IPS-NIHi11 (cell line): ENCODE measurements around the gene PYGL.

Experiments used
- DNase-seq: peaks from one replicate; pipeline ENCODE4 v3.0.0; 2012; ENCODE audit warnings: mixed read lengths, low spot score

The PYGL gene

DNA sequence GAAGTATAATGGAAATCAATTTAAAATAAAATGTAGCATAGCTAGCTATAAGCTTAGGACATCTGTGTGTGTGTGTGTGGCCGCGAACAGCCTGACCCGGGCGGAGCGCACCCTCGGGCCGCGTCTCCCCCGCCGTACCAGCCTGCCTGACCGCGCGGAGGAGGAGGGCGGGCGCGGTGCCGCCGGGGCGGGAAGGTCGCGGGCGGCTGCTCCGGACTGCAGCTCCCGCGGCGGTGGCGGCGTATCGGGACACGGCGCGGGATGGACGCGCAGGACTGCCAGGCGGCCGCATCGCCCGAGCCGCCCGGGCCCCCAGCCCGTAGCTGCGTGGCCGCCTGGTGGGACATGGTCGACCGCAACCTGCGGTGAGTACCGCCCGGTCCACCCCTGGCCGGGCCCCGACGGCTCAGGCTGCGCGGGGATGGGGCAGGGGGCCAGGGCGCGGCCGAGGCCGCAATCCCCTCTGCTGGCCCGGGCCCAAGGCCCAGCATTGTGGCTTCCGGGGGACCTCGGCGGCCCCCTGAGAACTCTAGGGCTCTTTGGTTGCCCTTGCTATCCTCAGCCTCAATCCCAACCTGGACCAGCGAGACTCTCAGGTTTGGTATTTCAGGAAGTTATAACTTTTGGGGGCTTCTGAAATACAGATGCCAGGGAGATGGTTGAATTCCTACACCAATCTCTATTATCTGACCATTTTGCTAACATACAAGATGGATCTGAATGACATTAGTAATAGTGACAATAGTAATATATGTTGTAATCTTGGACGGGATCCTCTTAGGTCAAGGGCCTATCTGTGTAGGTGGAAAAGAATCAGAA is 72.2 kb downstream of the PYGL start, which contains the start of gene ABHD12B:
TSS of gene ABHD12B (plus strand) at position 140 of the 819 bp plus-strand sequence. CDS start at position 262, 122 bp downstream.
- DNase-seq: peak; percentile 58

DNA sequence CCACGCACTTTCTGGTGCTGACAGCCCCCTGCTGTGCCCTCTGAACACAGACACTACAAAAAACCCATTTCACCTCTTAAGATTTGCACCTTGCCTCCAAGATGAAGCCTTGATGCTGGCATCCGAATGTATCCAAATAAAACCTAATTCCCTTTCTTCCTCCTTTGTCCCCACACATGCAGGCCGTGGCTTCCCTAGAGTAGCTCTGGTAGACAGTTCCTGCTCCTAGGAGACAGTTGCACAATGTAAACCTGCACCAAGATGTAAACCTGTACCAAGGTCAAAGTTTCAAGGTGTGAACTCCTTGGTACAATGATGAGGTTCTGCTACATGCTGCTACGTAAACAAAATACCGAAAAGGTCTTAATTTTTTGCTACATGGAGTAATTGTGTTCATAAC is 73.1 kb downstream of the PYGL start:
- no peak for DNase-seq

DNA sequence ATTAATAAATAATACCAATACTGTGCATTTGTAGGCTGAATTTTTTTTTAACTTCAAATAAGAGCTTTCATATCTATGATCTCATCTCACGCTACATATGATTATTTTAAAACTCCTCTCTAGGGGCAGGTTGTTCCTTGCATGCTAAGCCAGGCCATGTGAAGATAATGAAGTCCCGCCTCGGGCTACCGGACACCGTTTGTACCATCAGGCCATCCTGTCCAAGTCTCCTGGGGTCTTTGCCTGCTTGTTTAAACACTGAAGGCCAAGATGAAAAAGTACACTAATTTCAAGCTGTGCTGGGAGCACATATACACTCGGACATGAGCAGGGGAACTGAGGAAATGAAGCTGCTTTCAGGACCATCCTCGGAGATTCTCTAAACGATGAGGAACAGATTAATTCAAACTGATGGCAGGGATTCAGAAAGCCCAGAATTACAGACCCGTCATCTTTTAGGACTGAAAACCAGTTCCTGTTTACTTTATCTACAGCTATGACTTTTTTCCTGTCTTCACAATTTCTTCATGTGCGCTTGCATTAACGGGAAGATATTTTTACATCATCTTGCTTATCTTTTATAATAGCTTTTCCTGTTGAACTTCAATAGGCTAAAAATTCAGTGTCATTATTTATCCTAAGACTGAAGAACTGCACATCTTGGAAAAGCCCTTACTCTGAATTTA is 78.7 kb downstream of the PYGL start:
- DNase-seq: no peak

DNA sequence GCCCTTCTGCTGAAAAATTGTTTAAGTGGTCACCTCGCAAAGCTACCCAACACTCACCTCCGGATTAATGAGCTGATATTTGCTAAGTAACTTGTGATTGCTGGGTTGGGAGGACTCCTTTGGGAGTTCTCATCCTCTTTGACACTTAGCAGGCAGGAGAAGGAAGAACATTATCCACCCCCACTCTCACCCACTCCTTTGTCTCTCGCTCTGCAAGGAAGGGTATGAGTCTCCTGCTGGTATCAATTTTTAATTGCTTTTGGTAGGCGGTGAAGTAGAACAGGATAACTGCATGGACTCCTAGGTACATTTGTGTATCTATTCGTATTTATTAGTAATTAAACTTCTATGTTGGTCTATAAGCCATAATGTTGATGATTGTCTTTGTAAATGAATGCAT is 79.3 kb downstream of the PYGL start:
- no peak for DNase-seq

DNA sequence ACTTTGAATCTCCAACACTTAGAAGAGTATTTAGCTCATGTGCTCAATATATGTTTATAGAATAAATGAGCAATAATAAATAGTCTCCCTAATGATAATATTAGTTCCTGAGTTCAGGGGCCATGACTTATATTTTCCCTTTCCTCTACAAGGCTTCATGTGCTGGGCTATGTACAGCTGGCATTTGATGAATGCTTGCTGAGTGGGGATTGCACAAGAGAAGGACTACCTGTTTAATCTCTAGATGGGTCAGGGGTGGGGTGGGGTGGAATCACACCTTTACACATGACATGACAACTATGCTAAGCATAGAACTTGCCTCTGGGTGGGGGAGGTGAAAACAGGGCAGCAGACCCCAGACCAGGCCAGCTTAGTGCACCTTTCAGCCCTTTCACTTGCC is 80.0 kb downstream of the PYGL start:
- DNase-seq: no peak

DNA sequence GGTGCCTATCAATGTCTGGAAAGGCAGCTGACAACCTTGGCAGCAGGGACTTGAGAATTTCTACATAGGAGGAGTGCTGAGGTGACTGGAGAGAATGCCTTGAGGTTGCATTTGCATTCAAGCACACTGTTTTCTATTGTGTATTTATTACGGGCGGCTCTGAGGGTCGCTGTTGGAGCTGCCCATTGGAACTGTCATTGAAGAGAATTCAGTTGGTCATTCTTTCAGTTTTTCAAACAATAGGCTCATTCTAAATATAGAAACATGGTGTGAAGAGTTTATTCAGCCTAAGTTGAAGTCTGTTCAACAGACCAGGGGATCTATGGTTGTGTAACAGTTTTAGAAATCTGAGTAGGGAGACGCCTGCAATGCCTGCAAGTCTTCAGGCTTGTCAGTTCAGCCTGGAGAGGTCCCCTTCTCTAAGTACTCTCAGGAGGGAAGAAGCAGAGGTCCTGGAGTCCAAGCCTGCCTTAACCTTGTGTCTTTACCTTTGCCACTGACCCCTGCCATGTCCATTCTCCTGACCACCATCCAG is 82.2 kb downstream of the PYGL start:
- DNase-seq: no peak

DNA sequence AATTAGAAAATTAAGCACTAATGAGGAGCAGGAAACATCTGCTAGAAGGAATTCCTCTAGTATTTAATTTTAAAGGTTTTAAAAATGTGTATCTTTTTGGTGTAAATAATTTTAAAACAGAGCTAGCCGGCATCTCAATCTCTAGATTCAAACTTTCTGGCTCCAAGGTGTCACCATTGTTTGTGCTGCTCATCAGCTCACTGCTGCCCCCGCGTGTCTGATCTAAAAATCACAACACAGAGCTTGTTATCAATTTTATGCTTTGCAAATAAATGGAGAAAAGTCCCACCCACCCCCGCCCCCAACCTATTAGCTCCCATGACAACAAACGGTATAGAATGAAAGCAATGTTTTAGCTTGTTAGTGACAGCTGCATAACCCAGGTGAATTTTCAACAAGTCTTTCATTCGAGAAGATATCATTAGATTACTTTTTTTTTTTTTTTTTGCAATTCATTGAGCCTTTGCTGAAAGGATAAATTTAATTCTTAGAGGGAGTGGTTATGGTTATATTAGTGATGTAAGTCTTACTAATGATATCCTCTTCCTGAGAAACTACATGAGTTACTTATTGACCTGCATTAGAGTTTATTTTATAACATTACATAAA is 83.7 kb downstream of the PYGL start:
- peak; percentile 88 for DNase-seq

DNA sequence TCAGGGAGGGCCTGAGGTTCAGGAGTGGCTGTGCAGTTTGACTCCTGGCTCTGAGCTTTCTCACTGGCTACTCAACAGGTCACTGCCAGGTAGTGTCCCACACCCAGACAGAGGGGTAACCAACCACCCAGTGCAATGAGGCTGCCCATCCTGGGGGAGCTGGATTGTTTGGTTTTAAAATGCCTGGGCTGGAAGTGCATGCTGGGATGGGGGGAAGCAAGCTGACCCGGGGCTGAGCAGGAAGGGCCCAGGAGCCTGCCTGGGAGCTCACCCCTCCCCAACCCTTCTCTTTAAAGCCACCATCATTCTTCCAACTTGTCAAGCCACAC is 85.0 kb downstream of the PYGL start:
- DNase-seq: no peak

DNA sequence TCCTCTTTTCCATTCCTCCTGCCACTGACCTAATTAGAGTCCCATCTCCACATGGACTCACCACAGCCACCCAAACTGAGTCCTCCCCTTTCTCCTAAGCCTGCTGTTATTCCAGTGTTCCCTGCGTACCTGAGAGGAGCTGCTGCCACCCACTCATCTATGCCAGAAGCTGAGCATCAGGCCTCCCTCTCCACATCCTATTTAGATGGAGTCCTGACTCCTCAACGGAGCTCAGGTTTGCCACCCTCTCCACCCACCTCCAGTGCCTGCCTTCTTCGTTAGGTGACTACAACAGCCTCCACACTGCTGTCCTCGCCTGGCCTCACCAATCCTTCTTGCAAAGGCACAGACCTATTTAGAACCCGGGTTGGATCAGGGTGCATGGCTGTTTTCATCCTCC is 87.6 kb downstream of the PYGL start:
- DNase-seq: no peak

DNA sequence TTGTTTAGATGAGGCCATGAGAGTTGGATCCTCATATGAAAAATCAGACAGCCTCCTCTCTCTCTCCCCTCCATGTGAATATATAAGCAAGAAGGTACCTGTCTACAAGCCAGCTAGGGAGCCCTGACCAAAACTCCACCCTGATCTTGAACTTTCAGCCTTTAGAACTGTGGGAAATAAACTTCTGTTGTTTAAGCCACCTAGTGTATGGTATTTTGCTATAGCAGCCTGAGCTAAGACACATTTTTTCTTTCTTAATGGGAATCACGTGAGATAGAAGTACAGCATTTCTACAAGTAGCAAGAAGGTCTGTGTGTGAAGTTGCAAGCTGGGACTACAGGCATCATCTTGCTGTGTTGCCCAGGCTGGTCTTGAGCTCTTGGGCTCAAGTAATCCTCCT is 88.7 kb downstream of the PYGL start:
- DNase-seq: no peak
